CD4-positive, alpha-beta T cell treated with Interleukin-21 for 1 hour (primary cell): ENCODE results near the gene USP24.
"Not testable (repeated sequence)": the region's sequence is repeated elsewhere in the genome, so short reads cannot be mapped to it uniquely, and the experiment has no call there.

Experiments
- DNase-seq: peaks from one replicate; pipeline ENCODE4 v3.0.0-alpha.2; 2020

USP24 gene

DNA sequence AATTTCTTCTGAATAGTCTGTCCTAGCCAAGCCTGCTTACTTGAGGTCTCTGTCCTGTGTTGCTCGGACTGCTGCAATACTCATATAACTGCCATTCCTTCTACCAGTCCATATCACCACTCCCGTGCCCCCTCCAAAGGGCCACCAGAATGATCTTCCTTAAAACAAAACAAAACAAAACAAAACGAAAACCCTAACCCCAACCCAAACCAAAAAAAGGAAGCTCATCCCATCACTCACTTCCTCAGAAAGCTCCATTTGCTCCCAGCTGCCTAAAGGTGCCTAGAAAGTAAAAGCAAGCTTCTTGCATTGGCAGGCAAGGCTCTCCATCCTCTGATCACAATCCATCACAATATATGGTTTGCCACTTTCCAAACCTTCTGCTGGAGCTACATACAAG, 20.3 kb downstream of the USP24 start:
- no peak for DNase-seq

DNA sequence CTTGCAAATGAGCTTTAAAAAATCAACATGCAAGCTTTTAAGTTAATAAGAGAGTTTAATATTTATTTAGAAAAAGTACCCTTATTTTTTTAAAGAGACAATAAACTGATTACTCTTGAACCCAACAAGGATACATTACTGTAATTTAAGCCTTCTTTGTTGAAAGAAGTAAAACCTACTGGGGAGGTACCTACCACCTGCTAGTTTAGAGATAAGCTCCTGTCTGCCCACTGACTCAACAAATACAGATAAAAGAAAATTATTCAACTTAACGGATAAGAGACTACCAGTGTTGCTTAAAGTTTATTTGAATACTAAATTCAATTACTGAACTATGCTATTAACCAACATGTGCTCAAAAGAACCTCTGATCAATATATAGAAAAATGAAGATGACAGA, 23.1 kb downstream of the USP24 start:
- DNase-seq, result no peak

DNA sequence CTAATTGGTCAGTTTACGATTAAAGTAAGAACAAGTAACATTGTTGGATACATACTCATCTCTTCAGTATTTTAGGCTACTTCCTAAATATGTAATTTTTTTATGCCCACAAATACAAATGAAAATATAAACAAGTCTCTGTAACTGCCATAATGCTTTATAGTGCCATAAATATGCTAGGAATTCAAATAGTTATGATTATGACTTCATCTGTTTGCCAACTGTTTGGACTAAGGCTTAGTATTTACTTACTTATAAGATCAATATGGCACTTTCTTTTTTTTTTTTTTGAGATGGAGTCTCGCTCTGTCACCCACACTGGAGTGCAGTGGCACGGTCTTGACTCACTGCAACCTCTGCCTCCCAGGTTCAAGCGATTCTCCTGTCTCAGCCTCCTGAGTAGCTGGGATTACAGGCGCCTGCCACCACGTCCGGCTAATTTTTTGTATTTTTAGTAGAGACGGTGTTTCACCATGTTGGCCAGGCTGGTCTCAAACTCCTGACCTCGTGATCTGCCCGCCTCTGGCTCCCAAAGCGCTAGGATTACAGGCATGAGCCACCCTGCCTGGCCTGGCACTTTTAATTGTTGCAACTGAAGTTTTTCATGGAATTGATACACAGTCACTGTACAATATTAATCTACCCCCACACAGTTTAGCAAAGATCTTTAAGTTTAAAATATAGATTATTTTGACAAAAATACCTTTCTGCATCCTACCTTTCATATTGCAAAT, 23.8 kb downstream of the USP24 start:
- DNase-seq, result not testable (repeated sequence)

DNA sequence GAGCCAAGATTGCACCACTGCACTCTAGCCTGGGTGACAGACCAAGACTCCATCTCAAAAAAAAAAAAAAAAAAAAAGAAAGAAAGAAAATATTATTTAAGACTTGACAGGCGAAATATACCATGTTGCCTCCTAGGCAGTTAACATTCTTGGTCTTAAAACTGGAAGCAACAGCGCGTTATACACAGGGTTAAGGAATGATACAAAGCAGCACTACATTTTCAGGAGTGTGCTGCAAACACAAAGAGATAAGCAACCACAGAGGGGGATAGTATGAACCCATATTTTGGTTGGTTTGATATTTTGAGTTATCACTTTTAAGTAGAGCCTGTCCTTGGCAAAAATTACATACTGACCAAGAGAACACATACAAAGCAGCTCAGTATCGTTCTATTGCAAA, 25.1 kb downstream of the USP24 start:
- no peak for DNase-seq

DNA sequence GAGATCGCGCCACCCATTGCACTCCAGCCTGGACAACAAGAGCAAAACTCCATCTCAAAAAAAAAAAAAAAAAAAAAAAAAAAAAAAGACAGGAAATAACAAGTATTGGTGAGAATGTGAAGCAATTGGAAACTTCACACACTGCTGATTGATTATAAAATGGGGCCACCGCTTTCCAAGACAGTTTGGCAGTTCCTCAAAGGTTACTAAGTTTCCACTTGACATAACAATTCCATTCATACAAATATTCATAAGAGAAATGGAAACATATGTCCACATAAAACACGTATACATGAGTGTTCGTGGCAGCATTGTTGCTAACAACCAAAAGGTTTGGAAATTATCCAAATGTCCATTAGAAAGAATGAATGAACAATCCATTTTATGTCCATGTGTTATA, 26.3 kb downstream of the USP24 start:
- DNase-seq, result no peak

DNA sequence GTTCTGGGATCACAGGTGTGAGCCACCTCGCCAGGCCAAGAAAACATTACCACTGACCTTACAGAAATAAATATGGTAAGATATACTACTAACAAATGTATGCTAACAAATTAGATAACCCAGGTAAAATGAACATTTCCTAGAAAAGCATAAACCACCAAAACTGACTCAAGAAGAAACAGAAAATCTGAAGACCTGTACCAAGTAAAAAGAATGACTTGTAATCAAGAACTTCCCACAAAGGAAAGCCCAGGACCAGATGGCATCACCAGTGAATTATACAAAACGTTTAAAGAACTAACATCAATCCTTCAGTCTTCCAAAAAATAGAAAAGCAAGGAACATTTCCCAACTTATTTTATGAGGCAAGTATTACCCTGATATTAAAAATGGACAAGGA, 29.3 kb downstream of the USP24 start:
- no peak for DNase-seq

DNA sequence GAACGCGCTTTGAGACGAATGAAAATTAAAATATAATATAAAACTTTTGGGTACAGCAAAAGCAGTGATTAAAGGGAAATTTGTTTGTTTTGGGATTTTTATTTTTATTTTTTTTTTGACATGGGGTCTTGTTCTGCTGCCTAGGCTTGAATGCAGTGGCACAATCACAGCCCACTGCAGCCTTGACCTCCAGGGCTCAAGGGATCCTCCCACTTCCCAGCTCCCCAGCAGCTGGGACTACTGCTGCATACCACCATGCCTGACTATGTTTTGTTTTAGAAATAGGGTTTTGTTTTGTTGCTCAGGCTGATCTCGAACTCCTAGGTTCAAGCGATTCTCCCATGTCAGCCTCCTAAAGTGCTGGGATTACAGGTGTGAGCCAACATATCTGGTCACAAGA, 30.3 kb downstream of the USP24 start:
- no peak for DNase-seq

GRCh38 chr1:55181666-55182065, 33.5 kb downstream of the USP24 start:
- DNase-seq, result no peak

DNA sequence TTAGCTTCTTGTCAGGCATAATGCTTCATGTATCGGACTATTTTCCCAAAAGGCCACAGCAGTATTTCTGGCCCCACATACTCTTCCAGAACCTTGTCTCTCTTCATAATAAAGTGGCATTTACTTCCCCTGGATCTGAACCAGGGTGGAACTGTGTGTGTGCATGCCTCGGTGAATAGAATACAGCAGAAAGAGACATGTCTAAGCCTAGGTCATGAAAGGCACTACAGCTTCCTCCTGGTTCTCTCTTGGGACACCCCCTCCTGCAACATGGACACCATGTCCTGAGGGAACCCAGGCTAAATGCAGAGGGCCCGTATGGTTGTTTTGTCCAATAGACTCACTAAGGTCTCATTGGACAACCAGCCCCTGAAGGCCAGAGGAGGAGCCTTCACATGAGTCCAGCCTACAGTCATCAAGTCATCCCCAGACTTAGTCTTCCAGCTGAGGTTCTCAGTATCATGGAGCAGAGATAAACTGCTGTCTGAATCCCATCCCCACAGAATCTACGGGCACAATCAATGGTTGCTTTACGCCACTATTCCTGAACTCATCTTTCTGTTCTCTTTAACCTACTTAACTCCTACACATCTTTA, 35.0 kb downstream of the USP24 start:
- DNase-seq, result no peak

GRCh38 chr1:55179177-55179835, 35.9 kb downstream of the USP24 start:
- no peak for DNase-seq

- DNase-seq, result no peak
Measured at GRCh38 chr1:55172687-55173086, 42.5 kb downstream of the USP24 start.

DNA sequence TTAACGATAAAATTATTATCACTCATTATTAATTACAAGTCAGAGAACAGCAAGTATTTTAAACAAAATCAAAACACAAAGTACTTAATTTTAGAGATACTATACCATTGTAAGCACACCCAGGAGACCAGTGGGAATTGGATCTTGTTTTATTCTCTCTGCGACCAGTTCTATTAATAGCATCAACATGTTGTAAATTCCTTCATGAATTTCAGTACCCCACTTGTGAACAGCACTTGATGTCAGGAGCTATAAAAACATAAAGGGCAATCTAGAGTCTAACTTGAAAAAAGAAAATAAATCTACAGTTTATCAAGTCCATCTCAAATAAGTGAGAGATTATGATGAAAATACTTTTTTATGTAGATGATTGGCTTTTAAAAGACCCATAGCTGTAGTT, 42.9 kb downstream of the USP24 start:
- DNase-seq, result no peak

DNA sequence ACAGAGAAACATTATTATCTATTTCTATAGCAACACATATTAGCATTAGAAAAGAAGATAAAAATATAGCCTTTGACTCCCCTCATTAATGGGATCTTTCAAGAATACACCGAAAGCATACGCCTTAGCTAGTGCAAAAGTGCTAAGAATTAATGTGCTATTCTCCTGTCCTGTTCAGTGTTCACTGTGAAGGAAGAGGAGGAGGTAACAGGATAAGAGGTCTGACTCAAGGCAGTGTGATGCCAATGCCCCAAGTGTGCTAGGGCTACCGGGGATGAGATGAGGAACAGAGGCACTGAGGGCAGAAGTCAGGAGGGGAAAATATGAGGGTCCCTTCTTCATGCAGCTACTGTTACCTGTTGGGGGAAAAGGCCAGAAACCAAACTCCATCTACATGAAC, 43.5 kb downstream of the USP24 start:
- no peak for DNase-seq

DNA sequence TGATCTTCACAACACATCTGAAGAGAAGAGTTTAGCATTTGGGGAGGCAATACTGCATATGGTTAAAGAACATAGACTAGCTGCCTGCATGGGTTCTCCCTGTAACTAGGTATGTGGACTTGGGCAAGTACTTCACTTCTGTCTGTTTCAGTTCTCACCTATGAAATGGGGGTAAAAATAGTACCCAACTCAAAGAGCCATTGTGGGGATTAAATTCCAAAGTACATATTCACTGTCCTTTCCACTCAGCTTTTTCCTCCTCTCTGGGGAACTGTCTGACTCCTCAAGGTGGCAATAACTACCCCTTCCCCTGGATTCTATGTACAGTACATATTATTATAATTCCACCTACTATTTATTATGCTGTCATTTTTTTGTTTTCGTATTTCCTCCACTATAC, 44.7 kb downstream of the USP24 start:
- no peak for DNase-seq

DNA sequence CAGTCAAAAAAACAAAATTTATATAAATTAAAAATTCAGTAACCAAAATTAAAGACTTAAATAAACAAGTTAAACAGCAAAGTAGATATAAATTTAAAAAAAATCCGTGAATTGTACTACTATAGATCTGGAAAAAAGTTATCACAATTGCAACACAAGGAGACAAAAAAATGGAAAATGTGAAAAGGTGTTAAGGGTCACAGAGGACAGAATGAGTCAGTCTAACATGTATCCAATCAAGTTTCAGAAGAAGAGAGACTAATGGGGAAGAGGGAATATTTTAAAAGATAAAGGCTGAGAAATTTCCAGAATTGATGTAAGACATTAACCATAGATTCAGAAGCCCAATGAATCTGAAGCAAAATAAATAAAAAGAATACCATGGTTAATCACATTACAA, 46.0 kb downstream of the USP24 start:
- DNase-seq, result no peak

DNA sequence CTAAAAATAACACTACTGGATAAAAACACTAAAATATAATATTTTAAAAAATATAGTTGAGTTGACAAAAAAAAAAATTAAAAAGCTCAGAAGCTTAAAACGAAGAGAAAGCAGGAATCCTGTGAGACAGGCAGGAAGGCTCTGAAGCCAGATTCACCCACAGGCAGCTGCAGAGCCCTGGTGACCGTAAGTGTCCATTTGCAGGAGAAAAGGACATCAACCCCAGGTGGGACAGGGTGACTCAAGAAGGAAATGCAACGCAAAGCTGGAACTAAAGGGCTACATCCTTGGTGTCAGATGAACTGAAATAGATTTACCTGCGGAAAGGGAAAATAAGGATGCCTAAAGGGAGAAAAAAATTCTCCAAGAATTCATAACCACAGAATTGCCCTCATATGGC, 46.8 kb downstream of the USP24 start:
- DNase-seq, result no peak

GRCh38 chr1:55167224-55167871, 47.8 kb downstream of the USP24 start:
- no peak for DNase-seq

- no peak for DNase-seq
Measured at GRCh38 chr1:55164906-55165305, 50.3 kb downstream of the USP24 start.

- no peak for DNase-seq
Measured at GRCh38 chr1:55159571-55159970, 55.6 kb downstream of the USP24 start.

GRCh38 chr1:55156608-55157007, 58.6 kb downstream of the USP24 start:
- no peak for DNase-seq

- DNase-seq, result no peak
Measured at GRCh38 chr1:55156093-55156492, 59.1 kb downstream of the USP24 start.

- no peak for DNase-seq
Measured at GRCh38 chr1:55155522-55155921, 59.6 kb downstream of the USP24 start.

- no peak for DNase-seq
Measured at GRCh38 chr1:55154616-55155015, 60.5 kb downstream of the USP24 start.

DNA sequence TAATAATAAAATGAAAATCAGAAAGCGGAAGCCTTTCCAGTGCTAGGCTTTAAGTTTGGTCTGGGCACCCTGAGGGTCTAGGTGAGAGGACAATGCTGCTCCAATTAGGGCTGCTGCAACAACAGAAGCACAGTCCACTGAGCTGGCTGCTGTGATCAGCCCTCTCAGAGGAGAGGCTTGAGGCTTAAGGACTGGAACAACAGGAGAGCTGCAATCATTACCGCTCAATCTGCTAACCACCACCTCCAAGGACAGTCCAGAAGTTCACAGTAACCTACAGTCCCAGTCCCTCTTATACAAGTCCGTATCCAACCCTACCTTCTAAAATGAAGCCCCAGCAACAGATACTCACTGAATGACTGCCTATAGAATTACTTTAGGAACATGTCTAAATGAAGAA, 62.1 kb downstream of the USP24 start:
- no peak for DNase-seq
